Thyroid gland (tissue), 4 donors: ENCODE data around the gene DHPS.

ENCODE experiments used
- CTCF ChIP-seq, 6 experiments: fragments of 200-600 bp in 3 of 6; fragments of 450-650 bp in 3 of 6; sonication (generic) in 3 of 6; IDR thresholded peaks; one replicate each; pipeline ENCODE4 v1.5.1; 2016 to 2019; ENCODE audit warnings: antibody characterized with exemption in 6 of 6, mild to moderate bottlenecking in 2 of 6, inconsistent platforms in 1 of 6, moderate library complexity in 1 of 6
- POLR2A ChIP-seq, 2 donors: fragments of 450-650 bp; IDR thresholded peaks; one replicate each; pipeline ENCODE4 v1.6.1; 2017; ENCODE audit warnings: antibody characterized with exemption in 2 of 2, mild to moderate bottlenecking in 2 of 2, moderate library complexity in 1 of 2

- no peak for TF ChIP-seq CTCF (IDR thresholded peaks at IDR 0.05)
- no peak for TF ChIP-seq POLR2A (IDR thresholded peaks at IDR 0.05)
Observed at GRCh38 chr19:12689012-12689411, 7.3 kb upstream of the DHPS start.
